Right lung (tissue), 5 donors: Measurements from ENCODE around the gene OR51E1. TPM values are rescaled to one million over a fixed set of nuclear protein-coding genes. Genes with fewer than 3 reads are reported as not detected.

Experiments used
- polyA plus RNA-seq, 5 donors: library from polyadenylated mRNA; unstranded; fragments of 120-200 nt; gene quantifications; one replicate each; pipeline versions ENCODE4 v1.2.1 to v1.2.3, GENCODE V29; 2013; ENCODE audit warnings: inconsistent platforms in 1 of 5, low replicate concordance in 1 of 5; ENCODE audit not compliant: insufficient read length in 5 of 5, insufficient read depth in 1 of 5

Gene OR51E1
- polyA plus RNA-seq, 5 donors = 0.33 to 0.49 (median 0.36) TPM

Other genes with a start within 250 kb of the OR51E1 start
- not detected for gene OR52K2, start 194.7 kb upstream of the OR51E1 start, polyA plus RNA-seq
- gene OR52K1, start 161.3 kb upstream of the OR51E1 start, polyA plus RNA-seq = under 1 TPM; 0.17 to 0.43 (median 0.41) TPM
- gene OR52M1, start 98.8 kb upstream of the OR51E1 start, polyA plus RNA-seq = not detected
- under 1 TPM in 1 of 5 donors, not detected in 4; 0.06 TPM for gene OR52I2, start 62.2 kb upstream of the OR51E1 start, polyA plus RNA-seq
- gene OR52I1, start 49.9 kb upstream of the OR51E1 start, polyA plus RNA-seq = under 1 TPM; 0.04 to 0.12 (median 0.10) TPM
- 10 to 100 TPM; 15.9 to 22.1 (median 19.6) TPM for gene TRIM68, start 35.8 kb upstream of the OR51E1 start, polyA plus RNA-seq
- not detected for gene OR51D1, start 6.5 kb upstream of the OR51E1 start, polyA plus RNA-seq
- gene OR51E2, start 53.9 kb downstream of the OR51E1 start, polyA plus RNA-seq = under 1 TPM; 0.09 to 0.28 (median 0.14) TPM
- under 1 TPM in 1 of 5 donors, not detected in 4; 0.18 TPM for gene MMP26, start 60.8 kb downstream of the OR51E1 start, polyA plus RNA-seq
- not detected for gene OR51F1, start 126.0 kb downstream of the OR51E1 start, polyA plus RNA-seq
- gene OR52R1, start 160.4 kb downstream of the OR51E1 start, polyA plus RNA-seq = not detected
- gene OR51F2, start 177.3 kb downstream of the OR51E1 start, polyA plus RNA-seq = not detected
- gene OR51S1, start 205.2 kb downstream of the OR51E1 start, polyA plus RNA-seq = not detected
- gene OR51T1, start 237.9 kb downstream of the OR51E1 start, polyA plus RNA-seq = not detected